ENCODE measurements around the gene RABGAP1L. TPM values are rescaled to one million over a fixed set of nuclear protein-coding genes. Genes with fewer than 3 reads are reported as not detected.

Gene RABGAP1L
- total RNA-seq, 4 donors from 2014 or later: 39.3 to 101 (median 63.7) TPM

GRCh38 chr1:174465855-174466254 is 306.5 kb downstream of the RABGAP1L start:
- no peak for DNase-seq (ENCODE audit: extremely low spot score)
- WGBS: 81% methylated on average over 2 of the region's 2 CpGs
- H3K4me3 ChIP-seq: no peak overlapping the region
- TF ChIP-seq POLR2AphosphoS5 (IDR thresholded peaks at IDR 0.05): no peak
- TF ChIP-seq POLR2A (IDR thresholded peaks at IDR 0.05; ENCODE audit: low read depth): no peak
- TF ChIP-seq CTCF (IDR thresholded peaks at IDR 0.05): no peak
- TF ChIP-seq EP300 (IDR thresholded peaks at IDR 0.05): no peak
- no peak overlapping the region for H3K27ac ChIP-seq (replicated peaks in 1 of 4)
- no peaks in the 10 kb centered on the region for H3K36me3 ChIP-seq
- peaks cover 0 to 6% (median 0%) of the 10 kb centered on the region in 4 donors for H3K4me1 ChIP-seq
- H3K9me3 ChIP-seq: no peaks in the 10 kb centered on the region
- intact Hi-C loops (cut with DNase I): no loop called here
- no peaks in the 10 kb centered on the region for H3K27me3 ChIP-seq

- Histone ChIP-seq H3K27me3 (no peaks in the 10 kb centered on the region), H3K27ac (replicated peaks in 1 of 4) (no peak overlapping the region), H3K36me3 (no peaks in the 10 kb centered on the region), H3K4me3 (no peak overlapping the region), H3K4me1 (peaks cover 0 to 6% (median 0%) of the 10 kb centered on the region in 4 donors), H3K9me3 (no peaks in the 10 kb centered on the region)
- 94% methylated on average over 8 of the region's 8 CpGs for WGBS
- intact Hi-C loops (cut with DNase I): no loop called here
- TF ChIP-seq POLR2AphosphoS5 (IDR thresholded peaks at IDR 0.05): no peak
- TF ChIP-seq CTCF (IDR thresholded peaks at IDR 0.05): no peak
- no peak for TF ChIP-seq POLR2A (IDR thresholded peaks at IDR 0.05; ENCODE audit: low read depth)
- TF ChIP-seq EP300 (IDR thresholded peaks at IDR 0.05): no peak
- no peak for DNase-seq (ENCODE audit: extremely low spot score)
Measured at GRCh38 chr1:174466607-174467006, 307.3 kb downstream of the RABGAP1L start.

GRCh38 chr1:174469052-174469451 is 309.7 kb downstream of the RABGAP1L start:
- Histone ChIP-seq H3K36me3 (no peaks in the 10 kb centered on the region), H3K4me1 (peaks cover 0 to 6% (median 0%) of the 10 kb centered on the region in 4 donors), H3K9me3 (no peaks in the 10 kb centered on the region), H3K27me3 (no peaks in the 10 kb centered on the region), H3K4me3 (no peak overlapping the region), H3K27ac (replicated peaks in 1 of 4) (no peak overlapping the region)
- DNase-seq (ENCODE audit: extremely low spot score): no peak
- 65% methylated on average over 2 of the region's 2 CpGs for WGBS
- intact Hi-C loops (cut with DNase I): no loop called here
- TF ChIP-seq CTCF (IDR thresholded peaks at IDR 0.05) (no peak), POLR2AphosphoS5 (IDR thresholded peaks at IDR 0.05) (no peak), POLR2A (IDR thresholded peaks at IDR 0.05; ENCODE audit: low read depth) (no peak), EP300 (IDR thresholded peaks at IDR 0.05) (no peak)

- Histone ChIP-seq H3K27me3 (no peaks in the 10 kb centered on the region), H3K27ac (replicated peaks in 1 of 4) (no peak overlapping the region), H3K9me3 (no peaks in the 10 kb centered on the region), H3K4me1 (peaks cover 0 to 6% (median 0%) of the 10 kb centered on the region in 4 donors), H3K4me3 (no peak overlapping the region), H3K36me3 (no peaks in the 10 kb centered on the region)
- TF ChIP-seq POLR2AphosphoS5 (IDR thresholded peaks at IDR 0.05) (no peak), CTCF (IDR thresholded peaks at IDR 0.05) (no peak), POLR2A (IDR thresholded peaks at IDR 0.05; ENCODE audit: low read depth) (no peak), EP300 (IDR thresholded peaks at IDR 0.05) (no peak)
- intact Hi-C loops (cut with DNase I): no loop called here
- 38% methylated on average over 1 of the region's 1 CpG for WGBS
- DNase-seq (ENCODE audit: extremely low spot score): no peak
Measured at GRCh38 chr1:174469687-174470086, 310.4 kb downstream of the RABGAP1L start.

GRCh38 chr1:174479281-174479680 is 320.0 kb downstream of the RABGAP1L start:
- Histone ChIP-seq H3K9me3 (no peaks in the 10 kb centered on the region), H3K4me1 (no peaks in the 10 kb centered on the region), H3K27me3 (no peaks in the 10 kb centered on the region), H3K4me3 (no peak overlapping the region), H3K36me3 (no peaks in the 10 kb centered on the region), H3K27ac (replicated peaks in 1 of 4) (no peak overlapping the region)
- WGBS: 100% methylated on average over 1 of the region's 1 CpG
- TF ChIP-seq CTCF (IDR thresholded peaks at IDR 0.05) (no peak), POLR2A (IDR thresholded peaks at IDR 0.05; ENCODE audit: low read depth) (no peak), EP300 (IDR thresholded peaks at IDR 0.05) (no peak), POLR2AphosphoS5 (IDR thresholded peaks at IDR 0.05) (no peak)
- no peak for DNase-seq (ENCODE audit: extremely low spot score)
- intact Hi-C loops (cut with DNase I): no loop called here
